Measurements from ENCODE around the gene NCKAP5. TPM values are rescaled to one million over a fixed set of nuclear protein-coding genes. Genes with fewer than 3 reads are reported as not detected.

NCKAP5 gene
- 10 to 100 TPM; 10.6 to 20.2 TPM for total RNA-seq
- 1 to 10 TPM; 2.3 to 5.6 TPM for polyA plus RNA-seq
- long read RNA-seq, donor 1, result 0 reads
- long read RNA-seq, donor 2, result 0 reads
- long read RNA-seq, donor 3, result 0 reads
- long read RNA-seq, donor 4, result 0 reads
- long read RNA-seq, donor 5, result 0 reads

GRCh38 chr2:133568172-133568571 lies at the start of gene NCKAP5:
TSS of gene NCKAP5 (minus strand) at chr2:133568463. CDS start at chr2:133517526, 50,937 bp downstream.
- no peak within 1 kb of the TSS for H3K4me3 ChIP-seq
- WGBS, 2 donors, result 3 to 5% methylated on average over 12 of the region's 12 CpGs
- H3K9ac ChIP-seq (ENCODE audit: insufficient read depth in 1 of 2, low read length in 2 of 2), result peak within 1 kb of the TSS; percentile 11 to 93
- H3K36me3 ChIP-seq (ENCODE audit: control insufficient read depth in 4 of 4, insufficient read depth in 4 of 4, low read length in 4 of 4), result no peaks in the 10 kb centered on the region
- peaks cover 0 to 33% (median 0%) of the 10 kb centered on the region in 5 donors for H3K4me1 ChIP-seq (ENCODE audit: control insufficient read depth in 5 of 5, insufficient read depth in 5 of 5, low read length in 5 of 5)
- no peaks in the 10 kb centered on the region for H3K27me3 ChIP-seq (ENCODE audit: control insufficient read depth in 3 of 3, insufficient read depth in 3 of 3, low read length in 2 of 3)
- DNase-seq (peak; percentile 76 to 92 (median 90)), ATAC-seq (ENCODE audit: insufficient read depth, low FRiP score) (no peak)
- peak within 1 kb of the TSS; percentile 52 to 77 for H3K27ac ChIP-seq (ENCODE audit: low read depth in 1 of 2, low read length in 1 of 2)
- no peak for TF ChIP-seq CTCF (IDR thresholded peaks at IDR 0.05; ENCODE audit: control extremely low read depth, extremely low read depth)
- no peaks in the 10 kb centered on the region for H3K9me3 ChIP-seq (ENCODE audit: control insufficient read depth in 4 of 4, insufficient read depth in 3 of 4, low read length in 3 of 4)

GRCh38 chr2:133609664-133610063 lies 41.4 kb upstream of the NCKAP5 start:
- Histone ChIP-seq H3K9ac (ENCODE audit: insufficient read depth in 1 of 2, low read length in 2 of 2) (no peak overlapping the region), H3K27ac (ENCODE audit: low read depth in 1 of 2, low read length in 1 of 2) (no peak overlapping the region), H3K4me3 (no peak overlapping the region), H3K9me3 (ENCODE audit: control insufficient read depth in 4 of 4, insufficient read depth in 3 of 4, low read length in 3 of 4) (peaks cover 0 to 2% (median 0%) of the 10 kb centered on the region in 4 donors), H3K36me3 (ENCODE audit: control insufficient read depth in 4 of 4, insufficient read depth in 4 of 4, low read length in 4 of 4) (no peaks in the 10 kb centered on the region), H3K4me1 (ENCODE audit: control insufficient read depth in 5 of 5, insufficient read depth in 5 of 5, low read length in 5 of 5) (no peaks in the 10 kb centered on the region), H3K27me3 (ENCODE audit: control insufficient read depth in 3 of 3, insufficient read depth in 3 of 3, low read length in 2 of 3) (no peaks in the 10 kb centered on the region)
- ATAC-seq (ENCODE audit: insufficient read depth, low FRiP score), result no peak
- TF ChIP-seq CTCF (IDR thresholded peaks at IDR 0.05; ENCODE audit: control extremely low read depth, extremely low read depth), result no peak
- DNase-seq, result no peak

- TF ChIP-seq CTCF (IDR thresholded peaks at IDR 0.05; ENCODE audit: control extremely low read depth, extremely low read depth), result no peak
- Histone ChIP-seq H3K27ac (ENCODE audit: low read depth in 1 of 2, low read length in 1 of 2) (no peak overlapping the region), H3K9ac (ENCODE audit: insufficient read depth in 1 of 2, low read length in 2 of 2) (no peak overlapping the region), H3K27me3 (ENCODE audit: control insufficient read depth in 3 of 3, insufficient read depth in 3 of 3, low read length in 2 of 3) (no peaks in the 10 kb centered on the region), H3K9me3 (ENCODE audit: control insufficient read depth in 4 of 4, insufficient read depth in 3 of 4, low read length in 3 of 4) (no peaks in the 10 kb centered on the region), H3K4me3 (no peak overlapping the region), H3K36me3 (ENCODE audit: control insufficient read depth in 4 of 4, insufficient read depth in 4 of 4, low read length in 4 of 4) (no peaks in the 10 kb centered on the region), H3K4me1 (ENCODE audit: control insufficient read depth in 5 of 5, insufficient read depth in 5 of 5, low read length in 5 of 5) (no peaks in the 10 kb centered on the region)
- no peak for DNase-seq
- WGBS, 2 donors, result 87 to 95% methylated on average over 1 of the region's 1 CpG
- ATAC-seq (ENCODE audit: insufficient read depth, low FRiP score), result no peak
These were observed 40.0 kb upstream of the NCKAP5 start for GRCh38 chr2:133608291-133608690.

GRCh38 chr2:133607679-133608078 lies 39.4 kb upstream of the NCKAP5 start:
- ATAC-seq (ENCODE audit: insufficient read depth, low FRiP score), result no peak
- no peak for DNase-seq
- Histone ChIP-seq H3K36me3 (ENCODE audit: control insufficient read depth in 4 of 4, insufficient read depth in 4 of 4, low read length in 4 of 4) (no peaks in the 10 kb centered on the region), H3K9me3 (ENCODE audit: control insufficient read depth in 4 of 4, insufficient read depth in 3 of 4, low read length in 3 of 4) (no peaks in the 10 kb centered on the region), H3K27me3 (ENCODE audit: control insufficient read depth in 3 of 3, insufficient read depth in 3 of 3, low read length in 2 of 3) (no peaks in the 10 kb centered on the region), H3K4me1 (ENCODE audit: control insufficient read depth in 5 of 5, insufficient read depth in 5 of 5, low read length in 5 of 5) (peaks cover 0 to 2% (median 0%) of the 10 kb centered on the region in 5 donors), H3K9ac (ENCODE audit: insufficient read depth in 1 of 2, low read length in 2 of 2) (no peak overlapping the region), H3K4me3 (no peak overlapping the region), H3K27ac (ENCODE audit: low read depth in 1 of 2, low read length in 1 of 2) (no peak overlapping the region)
- WGBS, 2 donors, result 67 to 82% methylated on average over 1 of the region's 1 CpG
- no peak for TF ChIP-seq CTCF (IDR thresholded peaks at IDR 0.05; ENCODE audit: control extremely low read depth, extremely low read depth)

Data from lung (tissue), 16 donors.